ENCODE results near the gene LCN12. TPM values are rescaled to one million over a fixed set of nuclear protein-coding genes. Genes with fewer than 3 reads are reported as not detected.
"Not testable (repeated sequence)": the region's sequence is repeated elsewhere in the genome, so short reads cannot be mapped to it uniquely, and the experiment has no call there.

LCN12 gene
- polyA plus RNA-seq, 3 donors, result 13.1 to 18.8 (median 15.9) TPM

DNA sequence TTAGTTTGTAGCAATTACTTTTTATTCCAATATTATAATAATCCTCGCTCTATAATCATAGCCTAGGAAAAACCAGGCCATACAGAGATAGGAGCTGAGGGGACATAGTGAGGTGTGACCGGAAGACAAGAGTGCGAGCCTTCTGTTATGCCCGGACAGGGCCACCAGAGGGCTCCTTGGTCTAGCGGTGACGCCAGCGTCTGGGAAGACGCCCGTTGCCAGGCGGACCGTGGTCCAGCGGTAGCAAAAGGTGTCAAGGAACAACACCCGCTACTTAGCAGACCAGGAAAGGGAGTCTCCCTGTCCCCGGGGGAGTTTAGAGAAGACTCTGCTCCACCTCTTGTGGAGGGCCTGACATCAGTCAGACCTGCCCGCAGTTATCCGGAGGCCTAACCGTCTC lies 52.2 kb downstream of the LCN12 start:
- DNase-seq (ENCODE audit: low read depth in 3 of 3, low spot score in 2 of 3), result not testable (repeated sequence)

Other genes with a start within 250 kb of the LCN12 start
- gene DIPK1B, start 239.7 kb upstream of the LCN12 start, polyA plus RNA-seq (ENCODE audit: insufficient read length in 3 of 3), result 10 to 100 TPM; 25.9 to 31.9 (median 27.3) TPM
- 1 to 10 TPM in 2 of 3 donors, under 1 TPM in 1; 0.93 to 2.3 (median 1.2) TPM for gene LCN10, start 209.3 kb upstream of the LCN12 start, polyA plus RNA-seq (ENCODE audit: insufficient read length in 3 of 3)
- not detected for gene LCN6, start 203.7 kb upstream of the LCN12 start, polyA plus RNA-seq (ENCODE audit: insufficient read length in 3 of 3)
- gene LCN8, start 194.0 kb upstream of the LCN12 start, polyA plus RNA-seq (ENCODE audit: insufficient read length in 3 of 3), result under 1 TPM; 0.11 to 0.17 (median 0.16) TPM
- under 1 TPM in 1 of 3 donors, not detected in 2; 0.04 TPM for gene LCN15, start 187.8 kb upstream of the LCN12 start, polyA plus RNA-seq (ENCODE audit: insufficient read length in 3 of 3)
- 10 to 100 TPM; 63.2 to 77.7 (median 67.1) TPM for gene TMEM141, start 160.9 kb upstream of the LCN12 start, polyA plus RNA-seq (ENCODE audit: insufficient read length in 3 of 3)
- gene CCDC183, start 155.9 kb upstream of the LCN12 start, polyA plus RNA-seq (ENCODE audit: insufficient read length in 3 of 3), result 1 to 10 TPM; 2.5 to 3.4 (median 2.9) TPM
- 10 to 100 TPM; 58.6 to 61.1 (median 59.7) TPM for gene RABL6, start 144.3 kb upstream of the LCN12 start, polyA plus RNA-seq (ENCODE audit: insufficient read length in 3 of 3)
- gene AJM1, start 109.8 kb upstream of the LCN12 start, polyA plus RNA-seq (ENCODE audit: insufficient read length in 3 of 3), result under 1 TPM; 0.54 to 0.80 (median 0.64) TPM
- gene PHPT1, start 102.9 kb upstream of the LCN12 start, polyA plus RNA-seq (ENCODE audit: insufficient read length in 3 of 3), result 10 to 100 TPM; 59.9 to 76.5 (median 65.2) TPM
- gene MAMDC4, start 99.9 kb upstream of the LCN12 start, polyA plus RNA-seq (ENCODE audit: insufficient read length in 3 of 3), result 1 to 10 TPM; 3.1 to 4.6 (median 4.3) TPM
- 100 to 1,000 TPM; 349 to 395 (median 374) TPM for gene EDF1, start 86.0 kb upstream of the LCN12 start, polyA plus RNA-seq (ENCODE audit: insufficient read length in 3 of 3)
- 10 to 100 TPM; 10.1 to 14.0 (median 10.1) TPM for gene TRAF2, start 65.8 kb upstream of the LCN12 start, polyA plus RNA-seq (ENCODE audit: insufficient read length in 3 of 3)
- gene FBXW5, start 7.5 kb upstream of the LCN12 start, polyA plus RNA-seq (ENCODE audit: insufficient read length in 3 of 3), result 10 to 100 TPM; 32.5 to 43.5 (median 38.4) TPM
- under 1 TPM; 0.28 to 0.58 (median 0.46) TPM for gene C8G, start 7.0 kb upstream of the LCN12 start, polyA plus RNA-seq (ENCODE audit: insufficient read length in 3 of 3)
- gene PTGDS, start 25.2 kb downstream of the LCN12 start, polyA plus RNA-seq (ENCODE audit: insufficient read length in 3 of 3), result 10 to 100 TPM; 20.9 to 29.3 (median 25.4) TPM
- under 1 TPM; 0.03 to 0.23 (median 0.12) TPM for gene LCNL1, start 30.7 kb downstream of the LCN12 start, polyA plus RNA-seq (ENCODE audit: insufficient read length in 3 of 3)
- gene PAXX, start 40.1 kb downstream of the LCN12 start, polyA plus RNA-seq (ENCODE audit: insufficient read length in 3 of 3), result 10 to 100 TPM; 22.3 to 27.0 (median 24.4) TPM
- gene CLIC3, start 44.3 kb downstream of the LCN12 start, polyA plus RNA-seq (ENCODE audit: insufficient read length in 3 of 3), result under 1 TPM in 2 of 3 donors, not detected in 1; 0.36 to 0.38 TPM
- gene ABCA2, start 76.0 kb downstream of the LCN12 start, polyA plus RNA-seq (ENCODE audit: insufficient read length in 3 of 3), result 10 to 100 TPM; 42.0 to 49.0 (median 46.3) TPM
- under 1 TPM in 1 of 3 donors, not detected in 2; 0.06 TPM for gene FUT7, start 79.8 kb downstream of the LCN12 start, polyA plus RNA-seq (ENCODE audit: insufficient read length in 3 of 3)
- gene NPDC1, start 93.9 kb downstream of the LCN12 start, polyA plus RNA-seq (ENCODE audit: insufficient read length in 3 of 3), result 10 to 100 TPM; 16.3 to 20.1 (median 18.7) TPM
- 1 to 10 TPM; 2.9 to 3.9 (median 3.3) TPM for gene ENTPD2, start 101.8 kb downstream of the LCN12 start, polyA plus RNA-seq (ENCODE audit: insufficient read length in 3 of 3)
- gene SAPCD2, start 118.3 kb downstream of the LCN12 start, polyA plus RNA-seq (ENCODE audit: insufficient read length in 3 of 3), result 1 to 10 TPM; 5.4 to 6.2 (median 5.9) TPM
- 1 to 10 TPM; 3.5 to 5.4 (median 3.8) TPM for gene UAP1L1, start 125.2 kb downstream of the LCN12 start, polyA plus RNA-seq (ENCODE audit: insufficient read length in 3 of 3)
- 10 to 100 TPM; 43.6 to 48.3 (median 47.0) TPM for gene MAN1B1, start 134.7 kb downstream of the LCN12 start, polyA plus RNA-seq (ENCODE audit: insufficient read length in 3 of 3)
- 10 to 100 TPM; 11.8 to 19.8 (median 11.9) TPM for gene DPP7, start 162.5 kb downstream of the LCN12 start, polyA plus RNA-seq (ENCODE audit: insufficient read length in 3 of 3)
- not detected for gene GRIN1, start 186.9 kb downstream of the LCN12 start, polyA plus RNA-seq (ENCODE audit: insufficient read length in 3 of 3)
- gene LRRC26, start 217.8 kb downstream of the LCN12 start, polyA plus RNA-seq (ENCODE audit: insufficient read length in 3 of 3), result not detected
- gene TMEM210, start 219.8 kb downstream of the LCN12 start, polyA plus RNA-seq (ENCODE audit: insufficient read length in 3 of 3), result not detected
- gene ANAPC2, start 236.3 kb downstream of the LCN12 start, polyA plus RNA-seq (ENCODE audit: insufficient read length in 3 of 3), result 10 to 100 TPM; 29.1 to 34.5 (median 31.9) TPM
- 10 to 100 TPM; 41.4 to 52.2 (median 43.2) TPM for gene SSNA1, start 236.4 kb downstream of the LCN12 start, polyA plus RNA-seq (ENCODE audit: insufficient read length in 3 of 3)
- 10 to 100 TPM; 12.8 to 15.5 (median 13.2) TPM for gene TPRN, start 248.5 kb downstream of the LCN12 start, polyA plus RNA-seq (ENCODE audit: insufficient read length in 3 of 3)

Measured in right renal cortex interstitium (tissue), 3 donors.